A549 (cell line): ENCODE measurements around the gene IKZF4.
"Not testable (repeated sequence)": the region's sequence is repeated elsewhere in the genome, so short reads cannot be mapped to it uniquely, and the experiment has no call there.

Experiments used
- JUNB ChIP-seq: fragments of >200 bp; sonication (Bioruptor Twin); formaldehyde crosslinking; IDR thresholded peaks from 2 replicates; pipeline ENCODE4 v1.6.1; 2016
- MAX ChIP-seq: IDR thresholded peaks from 2 replicates; pipeline ENCODE4 v1.6.1; 2012
- TF ChIP-seq, protein P1 (sequence below): IDR thresholded peaks from 2 replicates; pipeline ENCODE4 v1.6.1; 2012

DNA sequence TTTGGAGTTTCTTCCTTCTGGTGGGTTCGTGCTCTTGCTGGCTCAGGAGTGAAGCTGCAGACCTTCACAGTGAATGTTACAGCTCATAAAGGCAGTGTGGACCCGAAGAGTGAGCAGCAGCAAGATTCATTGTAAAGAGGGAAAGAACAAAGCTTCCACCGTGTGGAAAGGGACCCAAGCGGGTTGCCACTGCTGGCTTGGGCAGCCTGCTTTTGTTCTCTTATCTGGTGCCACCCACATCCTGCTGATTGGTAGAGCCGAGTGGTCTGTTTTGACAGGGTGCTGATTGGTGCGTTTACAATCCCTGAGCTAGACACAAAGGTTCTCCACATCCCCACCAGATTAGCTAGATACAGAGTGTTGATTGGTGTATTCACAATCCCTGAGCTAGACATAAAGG, 21.3 kb upstream of the IKZF4 start:
- TF ChIP-seq JUNB, MAX: not testable (repeated sequence)
- TF ChIP-seq, protein P1, sequence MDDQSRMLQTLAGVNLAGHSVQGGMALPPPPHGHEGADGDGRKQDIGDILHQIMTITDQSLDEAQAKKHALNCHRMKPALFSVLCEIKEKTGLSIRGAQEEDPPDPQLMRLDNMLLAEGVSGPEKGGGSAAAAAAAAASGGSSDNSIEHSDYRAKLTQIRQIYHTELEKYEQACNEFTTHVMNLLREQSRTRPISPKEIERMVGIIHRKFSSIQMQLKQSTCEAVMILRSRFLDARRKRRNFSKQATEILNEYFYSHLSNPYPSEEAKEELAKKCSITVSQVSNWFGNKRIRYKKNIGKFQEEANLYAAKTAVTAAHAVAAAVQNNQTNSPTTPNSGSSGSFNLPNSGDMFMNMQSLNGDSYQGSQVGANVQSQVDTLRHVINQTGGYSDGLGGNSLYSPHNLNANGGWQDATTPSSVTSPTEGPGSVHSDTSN, result not testable (repeated sequence)
